A204.1 (cell line): Measurements from ENCODE around the gene MVB12A.

Experiments used
- FAIRE-seq: peaks from 2 replicates; lab custom pipeline; 2012; peaks lifted over from hg19 to GRCh38; lab: Jason Lieb, UNC

MVB12A gene

GRCh38 chr19:17419621-17420474 lies at the start of gene MVB12A:
TSS of gene MVB12A (plus strand) at chr19:17420047. CDS start at chr19:17420136, 89 bp downstream.
- peak; percentile 97 for FAIRE-seq

GRCh38 chr19:17376935-17377600 lies 42.8 kb upstream of the MVB12A start, which contains the start of gene PLVAP:
TSS of gene PLVAP (minus strand) at chr19:17377342. CDS start at chr19:17377288, 54 bp downstream.
- no peak for FAIRE-seq

GRCh38 chr19:17378271-17378670 lies 41.6 kb upstream of the MVB12A start:
- no peak for FAIRE-seq

- FAIRE-seq: no peak
Measured at GRCh38 chr19:17379221-17379631, 40.6 kb upstream of the MVB12A start.

- no peak for FAIRE-seq
Measured at GRCh38 chr19:17380426-17381138, 39.3 kb upstream of the MVB12A start.

- FAIRE-seq: no peak
Measured at GRCh38 chr19:17385878-17386611, 33.8 kb upstream of the MVB12A start.

- no peak for FAIRE-seq
Measured at GRCh38 chr19:17389288-17389687, 30.6 kb upstream of the MVB12A start.

- no peak for FAIRE-seq
Measured at GRCh38 chr19:17389957-17390664, 29.7 kb upstream of the MVB12A start.

GRCh38 chr19:17390665-17391370 lies 29.0 kb upstream of the MVB12A start:
- peak; percentile 30 for FAIRE-seq

GRCh38 chr19:17391371-17392151 lies 28.3 kb upstream of the MVB12A start:
- FAIRE-seq: no peak

- no peak for FAIRE-seq
Measured at GRCh38 chr19:17393002-17393401, 26.8 kb upstream of the MVB12A start.

- no peak for FAIRE-seq
Measured at GRCh38 chr19:17393914-17394313, 25.9 kb upstream of the MVB12A start, which contains the start of gene CCDC194. TSS of gene CCDC194 (minus strand) at chr19:17394196. CDS start at chr19:17394158, 38 bp downstream.

GRCh38 chr19:17394891-17395415 lies 24.9 kb upstream of the MVB12A start:
- peak; percentile 37 for FAIRE-seq

GRCh38 chr19:17398902-17399527 lies 20.8 kb upstream of the MVB12A start:
- FAIRE-seq: no peak

GRCh38 chr19:17401628-17402027 lies 18.2 kb upstream of the MVB12A start:
- FAIRE-seq: no peak

GRCh38 chr19:17402982-17403855 lies 16.6 kb upstream of the MVB12A start:
- no peak for FAIRE-seq

GRCh38 chr19:17404015-17404414 lies 15.8 kb upstream of the MVB12A start:
- no peak for FAIRE-seq

GRCh38 chr19:17404621-17405249 lies 15.1 kb upstream of the MVB12A start:
- FAIRE-seq: no peak
